Ammon's horn (tissue), 1 donor: ENCODE measurements around the gene STARD10.

Experiments used
- DNase-seq: peaks from one replicate; pipeline ENCODE4 v3.0.0-alpha.2; 2016; ENCODE audit warnings: low spot score

Gene STARD10

DNA sequence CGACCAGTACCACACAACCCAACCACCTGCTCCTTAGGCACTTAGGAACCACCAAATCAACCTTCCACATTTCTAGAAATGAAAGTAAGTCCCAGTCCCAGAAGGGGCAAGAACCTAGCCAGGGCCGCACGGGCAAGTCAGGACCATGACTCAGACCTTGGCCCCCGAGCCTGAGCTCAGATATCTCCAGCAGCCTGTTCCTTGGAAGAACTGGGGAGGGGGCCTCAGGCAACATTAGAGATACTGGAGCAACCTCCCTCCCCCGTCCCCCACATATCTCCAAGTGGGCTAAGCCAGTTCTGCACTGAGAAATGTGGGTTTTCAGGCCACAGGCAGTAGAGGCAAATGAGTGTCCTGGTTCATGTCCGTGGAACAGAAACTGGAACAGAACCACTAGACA lies 49.4 kb downstream of the STARD10 start:
- DNase-seq: no peak

DNA sequence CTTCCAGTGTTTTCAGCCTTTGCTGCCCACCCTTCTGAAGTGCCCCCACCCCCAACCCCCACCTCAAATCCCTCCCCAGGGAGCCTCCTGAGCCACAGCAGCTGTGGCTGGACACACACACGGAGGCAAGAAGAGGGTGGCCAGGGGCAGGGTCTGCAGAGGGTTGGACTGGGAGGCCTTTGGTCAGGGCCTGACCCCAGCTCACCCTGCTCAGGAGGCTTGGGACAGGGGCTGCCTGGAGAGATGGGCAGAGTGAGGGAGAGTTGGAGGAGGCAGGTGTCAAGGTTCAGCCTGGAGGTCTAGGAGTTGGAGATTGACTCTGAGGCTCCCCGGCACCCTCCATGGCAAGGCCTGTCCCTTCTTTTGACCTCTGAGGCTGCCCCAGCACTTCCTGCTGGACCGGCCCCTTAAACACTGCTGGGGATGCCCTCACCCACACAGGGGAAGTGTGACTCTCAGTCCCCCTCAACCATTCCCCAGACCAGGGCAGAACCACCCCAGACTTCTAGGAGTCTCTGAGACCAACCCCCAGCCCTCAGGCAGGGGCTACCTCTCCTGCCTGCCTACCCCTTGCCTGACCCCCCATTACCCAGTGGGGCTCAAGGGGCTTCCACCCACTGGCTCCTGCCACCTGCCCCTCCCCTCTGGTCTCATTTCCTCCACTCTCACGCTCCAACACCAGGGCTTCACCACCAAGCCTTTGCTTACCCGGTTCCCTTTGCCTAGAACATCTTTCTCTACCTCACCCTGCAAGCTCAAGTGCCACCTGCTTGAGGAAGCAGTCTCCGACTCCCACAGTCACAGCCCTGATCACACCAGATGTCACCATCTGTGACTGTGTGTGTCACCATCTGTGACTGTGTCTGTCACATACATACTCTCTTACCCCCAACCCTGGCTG lies 50.3 kb downstream of the STARD10 start:
- DNase-seq: no peak

- no peak for DNase-seq
These were observed 51.1 kb downstream of the STARD10 start for GRCh38 chr11:72742513-72743320.

- DNase-seq: no peak
These were observed 51.9 kb downstream of the STARD10 start for GRCh38 chr11:72741849-72742512.

GRCh38 chr11:72741429-72741833 lies 52.4 kb downstream of the STARD10 start:
- DNase-seq: peak; percentile 78

DNA sequence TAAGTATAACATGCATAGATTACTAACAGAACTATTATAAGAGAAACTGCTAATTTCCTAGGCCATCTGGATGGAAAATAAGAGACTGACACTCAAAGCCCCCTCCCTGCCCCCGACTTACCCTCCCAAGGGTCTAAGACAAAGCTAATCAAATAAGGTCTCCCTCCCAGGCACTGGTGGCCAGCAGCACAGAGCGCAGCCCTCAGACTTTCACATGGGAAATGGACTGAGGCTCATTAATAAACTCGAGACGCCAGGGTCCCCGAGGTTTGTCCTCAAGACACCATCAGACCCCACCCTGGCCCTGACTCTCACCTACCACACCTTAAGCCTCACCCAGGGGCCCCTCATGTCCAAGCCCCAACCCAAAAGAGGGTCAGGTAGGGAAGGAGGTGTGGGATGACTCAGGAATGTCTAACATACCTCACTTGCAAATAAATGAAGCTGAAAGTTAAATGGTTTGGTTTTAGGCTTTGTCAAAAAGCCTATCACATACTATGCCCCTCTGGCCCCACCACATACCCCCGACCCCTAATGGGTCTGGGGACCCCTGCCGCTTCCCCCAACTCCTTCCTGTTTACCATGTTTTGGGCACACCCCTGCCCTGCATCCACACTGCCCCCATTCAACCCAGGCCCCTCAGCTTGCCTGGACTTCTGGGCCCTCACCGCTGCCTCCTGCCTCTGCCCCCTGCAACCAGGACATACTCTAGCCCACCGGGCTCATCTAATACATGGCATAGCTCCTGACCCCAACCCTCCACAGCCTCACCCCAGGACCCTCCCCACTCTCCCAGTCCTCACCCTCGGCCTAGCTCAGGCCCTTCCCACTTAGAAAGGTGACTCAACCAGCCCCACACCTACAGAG lies 53.1 kb downstream of the STARD10 start:
- no peak for DNase-seq

DNA sequence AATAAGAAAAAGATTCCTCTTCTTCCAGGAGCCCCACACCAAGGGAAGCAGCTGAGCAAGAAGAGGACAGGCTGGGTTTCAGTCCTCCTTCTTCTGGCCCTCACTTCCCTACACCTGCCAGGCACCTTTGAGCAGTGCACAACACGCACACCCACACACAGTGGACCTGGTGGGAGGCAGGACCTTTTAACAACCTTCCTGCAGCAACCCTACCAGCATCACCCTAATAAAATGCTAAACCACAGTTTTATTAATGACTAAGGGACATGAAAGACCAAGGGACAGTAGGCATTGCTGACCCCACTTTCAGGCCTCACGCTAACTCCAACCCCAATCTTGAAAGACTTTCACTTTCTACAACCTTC lies 53.8 kb downstream of the STARD10 start:
- DNase-seq: no peak

GRCh38 chr11:72739240-72740059 lies 54.4 kb downstream of the STARD10 start:
- DNase-seq: no peak

- no peak for DNase-seq
These were observed 55.4 kb downstream of the STARD10 start for GRCh38 chr11:72738199-72739141.

- no peak for DNase-seq
These were observed 56.5 kb downstream of the STARD10 start for GRCh38 chr11:72737336-72737735.

GRCh38 chr11:72736452-72737069 lies 57.3 kb downstream of the STARD10 start:
- peak; percentile 73 for DNase-seq

DNA sequence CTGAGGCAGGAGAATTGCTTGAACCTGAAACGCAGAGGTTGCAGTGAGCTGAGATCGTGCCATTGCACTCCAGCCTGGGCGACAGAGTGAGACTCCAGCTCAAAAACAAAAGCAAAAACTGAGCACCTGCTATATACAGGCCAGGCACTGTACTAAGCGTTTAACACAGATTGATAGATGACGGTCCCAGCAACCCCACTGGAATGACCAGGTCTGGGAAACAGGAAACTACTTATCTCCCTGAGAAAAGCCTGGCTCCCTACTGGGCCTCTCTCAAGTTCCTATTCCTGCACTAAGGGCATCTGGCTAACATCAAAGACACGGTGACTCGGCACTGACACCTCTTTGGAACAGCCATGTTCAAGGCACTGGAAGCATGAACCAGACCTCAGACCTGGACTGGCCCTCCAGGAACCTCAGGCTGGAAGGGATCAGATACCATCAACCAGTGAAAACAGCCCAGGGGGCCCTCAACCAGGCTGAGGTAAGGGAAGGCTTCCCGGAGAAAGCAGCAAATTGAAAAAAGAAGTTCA lies 58.3 kb downstream of the STARD10 start:
- DNase-seq: no peak

GRCh38 chr11:72732329-72732728 lies 61.5 kb downstream of the STARD10 start:
- DNase-seq: no peak

DNA sequence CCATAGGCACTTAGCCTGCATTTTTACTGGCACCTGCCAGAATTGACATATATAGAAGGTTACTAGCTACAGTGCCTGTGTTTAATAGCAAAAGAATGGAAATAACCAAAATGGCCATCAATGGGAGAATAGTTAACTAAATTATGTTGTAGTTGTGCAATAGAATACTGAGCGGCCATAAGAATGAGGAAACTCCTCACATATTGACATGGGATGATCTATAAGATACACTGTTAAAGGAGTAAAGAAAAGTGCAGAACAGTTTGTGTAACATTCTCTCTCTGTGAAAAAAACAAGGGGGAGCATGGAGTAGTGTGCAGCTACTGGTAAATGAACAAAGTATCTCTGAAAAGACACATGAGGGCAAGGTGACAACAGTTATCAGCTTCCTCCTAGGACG lies 63.1 kb downstream of the STARD10 start:
- no peak for DNase-seq

DNA sequence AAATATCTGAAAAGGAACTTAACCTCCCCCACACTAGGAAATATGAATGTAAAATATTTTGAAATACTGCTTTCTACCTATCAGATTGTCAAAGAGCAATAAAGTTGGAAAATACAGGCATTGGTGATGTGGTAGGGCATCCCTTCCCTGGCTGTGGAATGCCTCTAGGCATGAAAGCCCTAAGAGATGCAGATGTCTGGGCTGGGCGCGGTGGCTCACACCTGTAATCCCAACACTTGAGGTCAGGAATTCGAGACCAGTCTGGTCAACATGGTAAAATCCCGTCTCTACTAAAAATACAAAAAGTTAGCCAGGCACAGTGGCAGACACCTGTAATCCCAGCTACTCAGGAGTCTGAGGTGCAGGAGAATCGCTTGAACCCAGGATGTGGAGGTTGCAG lies 63.6 kb downstream of the STARD10 start:
- no peak for DNase-seq

- DNase-seq: no peak
These were observed 66.3 kb downstream of the STARD10 start for GRCh38 chr11:72727521-72727920.

- no peak for DNase-seq
These were observed 67.3 kb downstream of the STARD10 start for GRCh38 chr11:72726266-72727220.

- DNase-seq: no peak
These were observed 68.2 kb downstream of the STARD10 start for GRCh38 chr11:72725724-72726028.
